WI38 (cell line): ENCODE results near the gene FAM184A.

Source experiments
- H3K4me3 ChIP-seq: 2 replicates; pipeline ENCODE4 v1.5.1; 2011; ENCODE audit warnings: low read depth, mild to moderate bottlenecking, control low read depth, low read length
- CTCF ChIP-seq: IDR thresholded peaks from 2 replicates; pipeline ENCODE4 v1.5.1; 2012; ENCODE audit warnings: low read depth, mild to moderate bottlenecking, control low read depth, low read length

Gene FAM184A

GRCh38 chr6:118939683-118940082 is 138.8 kb downstream of the FAM184A start:
- no peak overlapping the region for H3K4me3 ChIP-seq
- TF ChIP-seq CTCF: no peak

DNA sequence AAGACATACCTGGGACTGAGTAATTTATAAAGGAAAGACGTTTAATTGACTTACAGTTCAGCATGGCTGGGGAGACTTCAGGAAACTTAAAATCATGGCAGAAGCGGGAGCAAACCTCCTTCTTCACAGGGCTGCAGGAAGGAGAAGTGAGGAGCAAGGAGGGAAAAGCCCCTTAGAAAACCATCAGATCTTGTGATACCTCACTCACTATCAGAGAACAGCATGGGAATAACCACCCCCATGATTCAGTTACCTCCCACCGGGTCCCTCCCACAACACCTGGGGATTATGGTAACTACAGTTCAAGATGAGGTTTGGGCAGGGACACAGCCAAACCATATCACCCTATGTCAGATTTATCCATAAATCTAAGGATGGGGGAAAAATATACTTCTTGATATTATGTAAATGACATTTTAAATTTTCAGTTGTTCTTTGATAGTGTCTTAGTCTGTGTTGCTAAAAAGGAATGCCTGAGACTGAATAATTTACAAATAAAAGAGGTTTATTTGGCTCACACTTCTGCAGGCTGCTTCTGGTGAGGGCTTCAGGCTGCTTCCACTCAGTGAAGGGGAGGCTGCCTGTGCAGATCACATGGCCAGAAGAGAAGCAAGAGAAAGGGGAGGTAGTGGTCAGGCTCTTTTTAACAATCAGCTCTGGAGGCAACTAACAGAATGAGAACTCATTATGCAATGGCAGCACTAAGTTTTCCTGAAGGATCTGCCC is 142.3 kb downstream of the FAM184A start:
- no peak overlapping the region for H3K4me3 ChIP-seq
- no peak for TF ChIP-seq CTCF

DNA sequence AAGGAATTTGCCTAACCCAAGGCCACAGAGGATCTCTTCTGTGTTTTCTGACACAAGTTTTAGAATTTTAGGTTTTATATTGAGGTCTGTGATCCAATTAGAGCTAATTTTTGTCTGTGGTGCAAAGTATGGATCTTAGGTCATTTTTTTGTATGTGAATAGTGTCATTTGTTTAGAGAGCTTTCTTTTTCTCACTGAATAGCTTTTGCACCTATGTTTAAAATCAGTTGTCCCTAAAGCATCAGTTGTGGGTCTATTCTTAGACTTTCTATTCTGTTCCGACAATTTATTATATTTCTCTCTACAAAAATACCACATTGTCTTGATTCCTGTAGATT is 143.2 kb downstream of the FAM184A start:
- TF ChIP-seq CTCF: no peak

GRCh38 chr6:118934461-118935330 is 143.8 kb downstream of the FAM184A start, which contains the start of gene MCM9:
TSS of gene MCM9 (minus strand) at chr6:118935159. CDS start at chr6:118931723, 3,436 bp downstream.
- TF ChIP-seq CTCF: no peak
- H3K4me3 ChIP-seq: peak within 1 kb of the TSS; percentile 86

More for the DNA sequence above, 143.2 kb downstream of the FAM184A start:
- peak overlapping the region; percentile 86 for H3K4me3 ChIP-seq

DNA sequence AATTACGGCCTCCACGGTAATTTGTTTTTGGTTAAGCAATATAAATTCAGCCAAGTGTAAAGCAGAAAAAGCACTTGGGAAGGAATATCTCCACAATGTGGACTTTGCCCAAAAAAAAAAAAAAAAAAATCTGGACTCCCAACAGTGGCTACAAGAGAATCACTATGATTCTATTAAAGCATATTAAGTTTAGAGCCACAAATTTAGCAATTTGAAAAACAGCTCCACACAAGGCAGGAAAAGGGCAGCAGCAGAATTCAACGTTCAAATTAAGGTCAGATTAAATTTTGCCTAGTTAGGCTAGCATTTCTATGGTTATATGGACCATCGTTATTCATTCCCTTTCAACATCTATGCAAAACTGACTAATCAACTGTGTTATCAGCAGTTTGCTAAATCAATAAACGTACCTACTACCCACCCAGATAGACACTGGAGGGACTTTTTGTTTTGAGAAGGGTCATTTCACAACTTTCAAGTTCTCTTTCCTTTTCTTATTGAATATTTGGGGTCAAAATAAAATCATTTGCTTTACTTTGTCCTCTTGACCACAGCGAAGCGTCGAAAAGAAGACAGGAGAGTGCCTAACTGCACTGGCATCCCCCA is 144.5 kb downstream of the FAM184A start:
- no peak for TF ChIP-seq CTCF
- H3K4me3 ChIP-seq: peak overlapping the region; percentile 86

DNA sequence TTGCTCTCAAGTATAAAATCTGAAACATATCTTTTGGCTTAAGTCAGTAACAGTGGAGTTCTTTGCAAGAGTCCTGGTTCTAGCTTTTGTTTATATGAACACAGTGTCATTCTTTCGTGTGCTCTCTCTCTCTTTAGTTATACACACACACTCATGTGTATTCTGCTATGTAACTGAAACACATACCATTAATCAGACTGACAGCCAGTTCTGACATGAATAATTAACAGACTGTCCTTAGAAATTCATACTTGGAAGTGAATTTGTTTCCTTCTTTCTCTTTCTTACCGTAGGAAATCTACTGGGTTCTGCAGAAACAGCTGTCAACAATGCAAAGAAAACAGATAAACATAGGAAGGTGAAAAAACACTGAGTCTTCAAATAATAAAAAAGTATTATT is 146.0 kb downstream of the FAM184A start:
- no peak for TF ChIP-seq CTCF
- no peak overlapping the region for H3K4me3 ChIP-seq
